HepG2 (cell line): ENCODE data around the gene GDPD4. TPM values are rescaled to one million over a fixed set of nuclear protein-coding genes. Genes with fewer than 3 reads are reported as not detected.

Experiments
- ATAC-seq: fragments of 200-7000 bp; cut with Tn5 transposase; 3 replicates; pipeline ENCODE4 v1.9.1; 2020; ENCODE audit warnings: mild to moderate bottlenecking, moderate library complexity
- BruUV-seq: library from RNA; stranded (reverse); fragments of 400-500 nt; replicated peaks from 2 replicates; lab custom pipeline; 2021; lab: Mats Ljungman, UMichigan
- CTCF ChIA-PET: fragments of 300-600 bp; formaldehyde crosslinking; extraction: SDS; loops from one replicate; lab custom pipeline; 2021; ENCODE audit warnings: low total read pairs, inconsistent platforms, low intra/inter-chr PET ratio; lab: Yijun Ruan, JAX
- POLR2A ChIA-PET: fragments of 350-600 bp; sonication (Branson Sonifier 250); formaldehyde crosslinking; loops from one replicate; lab custom pipeline; 2020; ENCODE audit warnings: antibody characterized with exemption, inconsistent platforms; lab: Yijun Ruan, JAX
- DNase-seq: peaks from one replicate; pipeline ENCODE4 v3.0.0-alpha.2; 2015; ENCODE audit warnings: low spot score
- FAIRE-seq: peaks from 3 replicates; lab custom pipeline; 2011; peaks lifted over from hg19 to GRCh38; lab: Jason Lieb, UNC
- H2AFZ ChIP-seq: one replicate; pipeline ENCODE4 v1.6.1; 2011; ENCODE audit warnings: low read length, inconsistent platforms
- H3K27ac ChIP-seq: fragments of 300-600 bp; 3 replicates; pipeline ENCODE4 v1.8.0; 2011; ENCODE audit warnings: mixed run types, mild to moderate bottlenecking, mixed read lengths, low read length, inconsistent platforms; ENCODE audit not compliant: insufficient read depth; ENCODE audit errors: extremely low read length
- H3K27me3 ChIP-seq, 2 experiments: fragments of 200-600 bp in 1 of 2; 2 replicates in 1 of 2; 3 replicates in 1 of 2; pipeline versions ENCODE4 v1.6.0 to v1.8.0; 2011; ENCODE audit warnings: low read length in 2 of 2, mild to moderate bottlenecking in 2 of 2, moderate library complexity in 2 of 2, inconsistent platforms in 1 of 2; ENCODE audit not compliant: insufficient read depth in 2 of 2, control insufficient read depth in 1 of 2
- H3K36me3 ChIP-seq, 2 experiments: fragments of 200-600 bp in 1 of 2; replicated peaks in 1 of 2; 2 replicates in 1 of 2; 3 replicates in 1 of 2; pipeline versions ENCODE4 v1.5.1 to v1.8.0; 2011; ENCODE audit warnings: low read length in 2 of 2, inconsistent platforms in 1 of 2; ENCODE audit not compliant: insufficient read depth in 2 of 2, control insufficient read depth in 1 of 2
- H3K4me1 ChIP-seq: 2 replicates; pipeline ENCODE4 v1.5.1; 2012; ENCODE audit warnings: low read length, inconsistent platforms; ENCODE audit not compliant: insufficient read depth
- H3K4me2 ChIP-seq: 2 replicates; pipeline ENCODE4 v1.6.0; 2011; ENCODE audit warnings: low read depth, low read length, inconsistent platforms
- H3K4me3 ChIP-seq, 3 experiments: fragments of 200-600 bp in 1 of 3; sonication (generic), shearing (Covaris generic) in 1 of 3; replicated peaks in 1 of 3; 2 replicates each; pipeline ENCODE4 v1.5.1; 2011 to 2016; ENCODE audit warnings: low read length in 3 of 3, inconsistent platforms in 2 of 3, low read depth in 2 of 3, mild to moderate bottlenecking in 2 of 3, control low read depth in 1 of 3, mixed read lengths in 1 of 3; ENCODE audit not compliant: insufficient read depth in 1 of 3
- H3K79me2 ChIP-seq: one replicate; pipeline ENCODE4 v1.6.1; 2011; ENCODE audit warnings: low read length, inconsistent platforms; ENCODE audit not compliant: insufficient read depth
- H3K9ac ChIP-seq: 2 replicates; pipeline ENCODE4 v1.6.0; 2011; ENCODE audit warnings: mild to moderate bottlenecking, low read depth, low read length, inconsistent platforms; ENCODE audit not compliant: insufficient read depth
- H3K9me3 ChIP-seq: 2 replicates; pipeline ENCODE4 v1.5.1; 2012; ENCODE audit warnings: mild to moderate bottlenecking, low read length
- H4K20me1 ChIP-seq: 2 replicates; pipeline ENCODE4 v1.6.0; 2011; ENCODE audit warnings: inconsistent platforms, mild to moderate bottlenecking, low read length, moderate library complexity; ENCODE audit not compliant: insufficient read depth
- ATAD3A ChIP-seq: sonication (generic); formaldehyde crosslinking; IDR thresholded peaks from 2 replicates; pipeline ENCODE4 v1.4.0; 2020; ENCODE audit warnings: missing genetic modification reagents
- BHLHE40 ChIP-seq: IDR thresholded peaks from 2 replicates; pipeline ENCODE4 v1.6.1; 2011; ENCODE audit warnings: low read length, improper control_type of control experiment
- HHEX ChIP-seq: IDR thresholded peaks from 2 replicates; pipeline ENCODE4 v1.6.1; 2016; ENCODE audit warnings: control low read depth
- NFE2L2 ChIP-seq: fragments of 150-350 bp; IDR thresholded peaks from 2 replicates; pipeline ENCODE4 v1.6.1; 2014; ENCODE audit warnings: low read length
- PHF5A ChIP-seq: IDR thresholded peaks from one replicate; pipeline ENCODE4 v1.6.1; 2018; ENCODE audit warnings: low read depth, missing genetic modification reagents; ENCODE audit not compliant: unreplicated experiment
- RFX5 ChIP-seq: IDR thresholded peaks from 2 replicates; pipeline ENCODE4 v1.6.1; 2011; ENCODE audit warnings: low read depth, low read length, improper control_type of control experiment
- THYN1 ChIP-seq: sonication (generic); formaldehyde crosslinking; IDR thresholded peaks from 2 replicates; pipeline ENCODE4 v1.8.1; 2023; ENCODE audit warnings: low read depth, mild to moderate bottlenecking, moderate library complexity, missing genetic modification reagents, borderline replicate concordance
- TMF1 ChIP-seq: sonication (generic); formaldehyde crosslinking; IDR thresholded peaks from 2 replicates; pipeline ENCODE4 v1.8.1; 2022; ENCODE audit warnings: low read depth, missing genetic modification reagents
- ZNF343 ChIP-seq: sonication (generic); formaldehyde crosslinking; IDR thresholded peaks from 2 replicates; pipeline ENCODE4 v1.4.0; 2020; ENCODE audit warnings: mild to moderate bottlenecking, missing genetic modification reagents
- ZNF674 ChIP-seq: sonication (generic); formaldehyde crosslinking; IDR thresholded peaks from 2 replicates; pipeline ENCODE4 v1.5.0; 2020; ENCODE audit warnings: low read depth, mild to moderate bottlenecking, missing genetic modification reagents
- ZNF772 ChIP-seq: sonication (generic); formaldehyde crosslinking; IDR thresholded peaks from 2 replicates; pipeline ENCODE4 v1.5.0; 2020; ENCODE audit warnings: mild to moderate bottlenecking, missing genetic modification reagents
- WGBS: methylation state at CpG from one replicate; pipeline ENCODE4 v1.1.6; 2017; ENCODE audit warnings: low lambda C conversion rate; 5-methylcytosine and 5-hydroxymethylcytosine counted together
- in situ Hi-C: cut with HindIII; loops from 2 replicates; pipeline ENCODE4 v1.10.0; 2017; ENCODE audit warnings: low pct_unique_long_range_greater_than_20kb; ENCODE audit not compliant: extremely low pct_ligation_motif_present
- intact Hi-C: fragments of 100-400 bp; cut with micrococcal nuclease; formaldehyde crosslinking; loops from one replicate; pipeline ENCODE4 v1.10.0; 2022; ENCODE audit not compliant: unreplicated experiment
- polyA plus RNA-seq, 8 experiments: library from polyadenylated mRNA; depleted of rRNA in 3 of 8; stranded (reverse) in 7 of 8; unstranded in 1 of 8; fragments of >200 nt; fragmentation: Illumina TruSeq in 4 of 8; extraction: Trizol in 4 of 8; gene quantifications; 2 replicates each; pipeline versions ENCODE4 v1.2.1 to v1.2.3, GENCODE V29; 2011 to 2016; ENCODE audit warnings: low read depth in 4 of 8, missing spikeins in 1 of 8, mixed read lengths in 1 of 8; ENCODE audit not compliant: insufficient read depth in 1 of 8
- total RNA-seq, 5 experiments: library from RNA; depleted of rRNA; stranded (reverse); fragments of >200 nt; fragmentation: Illumina TruSeq; extraction: Trizol; gene quantifications; 2 replicates each; pipeline ENCODE4 v1.2.3, GENCODE V29; 2016; ENCODE audit warnings: low read depth in 1 of 5
- TF ChIP-seq, protein P1 (sequence below): IDR thresholded peaks from 2 replicates; pipeline ENCODE4 v1.6.1; 2016; ENCODE audit warnings: mild to moderate bottlenecking, missing biosample characterization, missing genetic modification reagents
- TF ChIP-seq, protein P2 (sequence below): sonication (generic); IDR thresholded peaks from 2 replicates; pipeline ENCODE4 v1.6.1; 2016; ENCODE audit warnings: low read depth, borderline replicate concordance
- TF ChIP-seq, protein P3 (sequence below): IDR thresholded peaks from 2 replicates; pipeline ENCODE4 v1.6.1; 2012; ENCODE audit warnings: low read length, improper control_type of control experiment
- TF ChIP-seq, protein P4 (sequence below): sonication (generic); formaldehyde crosslinking; IDR thresholded peaks from 2 replicates; pipeline ENCODE4 v1.5.0; 2020; ENCODE audit warnings: mild to moderate bottlenecking, missing genetic modification reagents

GDPD4 gene
- total and polyA plus RNA-seq, 2 of the 13 experiments (the other 11 are each of a cell fraction or from before 2014, with no cell fraction given): not detected

DNA sequence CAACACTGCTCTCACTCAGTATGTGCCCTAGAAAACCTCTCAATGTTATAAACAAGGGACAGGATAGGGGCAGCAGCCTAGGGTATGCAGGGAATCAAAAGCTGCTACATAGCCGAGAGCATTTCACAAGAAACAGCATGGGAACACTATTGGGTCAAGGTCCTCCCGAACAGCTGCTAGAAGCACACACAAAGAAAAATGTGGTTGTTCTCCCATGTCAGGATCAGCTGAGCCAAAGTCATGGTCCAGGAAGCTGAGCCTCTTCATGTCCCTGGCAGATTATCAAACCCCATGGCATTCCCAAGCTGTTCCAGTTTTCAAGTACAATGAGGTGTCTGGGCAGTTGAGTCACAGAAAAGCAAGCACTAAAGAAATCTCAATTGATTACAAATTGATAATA lies 21.0 kb upstream of the GDPD4 start:
- 54% methylated on average over 2 of the region's 2 CpGs for WGBS
- no peak for FAIRE-seq
- CTCF ChIA-PET: no interaction called here
- POLR2A ChIA-PET: no interaction called here
- H3K4me3 ChIP-seq: no peak overlapping the region
- no peaks in the 10 kb centered on the region for H4K20me1 ChIP-seq
- no peaks in the 10 kb centered on the region for H3K79me2 ChIP-seq
- no peak overlapping the region for H2AFZ ChIP-seq
- H3K9me3 ChIP-seq: no peaks in the 10 kb centered on the region
- H3K4me1 ChIP-seq: no peaks in the 10 kb centered on the region
- no peak overlapping the region for H3K4me2 ChIP-seq
- no peak for ATAC-seq
- H3K27ac ChIP-seq: no peak overlapping the region
- intact Hi-C loops (no loop called here), in situ Hi-C loops (no loop called here)
- DNase-seq: no peak
- TF ChIP-seq, protein P1, sequence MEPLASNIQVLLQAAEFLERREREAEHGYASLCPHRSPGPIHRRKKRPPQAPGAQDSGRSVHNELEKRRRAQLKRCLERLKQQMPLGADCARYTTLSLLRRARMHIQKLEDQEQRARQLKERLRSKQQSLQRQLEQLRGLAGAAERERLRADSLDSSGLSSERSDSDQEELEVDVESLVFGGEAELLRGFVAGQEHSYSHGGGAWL: no peak
- TF ChIP-seq ATAD3A (no peak), ZNF343 (CRISPR knock-in tag) (no peak), ZNF674 (no peak)
- TF ChIP-seq, protein P2, sequence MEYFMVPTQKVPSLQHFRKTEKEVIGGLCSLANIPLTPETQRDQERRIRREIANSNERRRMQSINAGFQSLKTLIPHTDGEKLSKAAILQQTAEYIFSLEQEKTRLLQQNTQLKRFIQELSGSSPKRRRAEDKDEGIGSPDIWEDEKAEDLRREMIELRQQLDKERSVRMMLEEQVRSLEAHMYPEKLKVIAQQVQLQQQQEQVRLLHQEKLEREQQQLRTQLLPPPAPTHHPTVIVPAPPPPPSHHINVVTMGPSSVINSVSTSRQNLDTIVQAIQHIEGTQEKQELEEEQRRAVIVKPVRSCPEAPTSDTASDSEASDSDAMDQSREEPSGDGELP: peak; percentile 53; the same call in 1 of the 2 replicates
- TF ChIP-seq, all 625 proteins: peak for 1
- H3K27me3 ChIP-seq: no peaks in the 10 kb centered on the region
- no peaks in the 10 kb centered on the region for H3K36me3 ChIP-seq
- no peak overlapping the region for H3K9ac ChIP-seq
- BruUV-seq: no TSS peak

DNA sequence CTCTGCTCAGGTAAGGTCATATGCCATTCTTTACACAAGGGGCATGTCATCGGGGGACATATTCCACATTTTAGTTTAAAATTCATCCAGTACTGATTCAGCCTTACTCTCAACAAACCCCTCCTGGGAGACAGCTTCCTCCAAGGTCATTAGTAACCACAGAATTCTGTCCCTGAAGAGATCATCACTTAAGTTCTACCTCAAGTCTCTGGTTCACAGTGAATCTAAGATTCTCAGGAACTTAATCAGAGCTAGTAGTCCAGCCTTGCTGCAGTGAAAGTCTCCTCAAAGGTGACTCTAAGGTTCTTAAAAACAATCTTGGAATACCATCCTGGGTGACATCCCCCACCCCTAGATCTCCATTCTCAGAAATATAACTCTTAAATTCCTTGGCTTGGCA lies 18.9 kb upstream of the GDPD4 start:
- CTCF ChIA-PET: no interaction called here
- TF ChIP-seq PHF5A (CRISPR knock-in tag) (no peak), RFX5 (no peak), BHLHE40 (no peak), HHEX (CRISPR knock-in tag) (no peak), TMF1 (CRISPR knock-in tag) (no peak), ZNF772 (CRISPR knock-in tag) (no peak), THYN1 (CRISPR knock-in tag) (no peak), NFE2L2 (no peak)
- TF ChIP-seq, protein P3, sequence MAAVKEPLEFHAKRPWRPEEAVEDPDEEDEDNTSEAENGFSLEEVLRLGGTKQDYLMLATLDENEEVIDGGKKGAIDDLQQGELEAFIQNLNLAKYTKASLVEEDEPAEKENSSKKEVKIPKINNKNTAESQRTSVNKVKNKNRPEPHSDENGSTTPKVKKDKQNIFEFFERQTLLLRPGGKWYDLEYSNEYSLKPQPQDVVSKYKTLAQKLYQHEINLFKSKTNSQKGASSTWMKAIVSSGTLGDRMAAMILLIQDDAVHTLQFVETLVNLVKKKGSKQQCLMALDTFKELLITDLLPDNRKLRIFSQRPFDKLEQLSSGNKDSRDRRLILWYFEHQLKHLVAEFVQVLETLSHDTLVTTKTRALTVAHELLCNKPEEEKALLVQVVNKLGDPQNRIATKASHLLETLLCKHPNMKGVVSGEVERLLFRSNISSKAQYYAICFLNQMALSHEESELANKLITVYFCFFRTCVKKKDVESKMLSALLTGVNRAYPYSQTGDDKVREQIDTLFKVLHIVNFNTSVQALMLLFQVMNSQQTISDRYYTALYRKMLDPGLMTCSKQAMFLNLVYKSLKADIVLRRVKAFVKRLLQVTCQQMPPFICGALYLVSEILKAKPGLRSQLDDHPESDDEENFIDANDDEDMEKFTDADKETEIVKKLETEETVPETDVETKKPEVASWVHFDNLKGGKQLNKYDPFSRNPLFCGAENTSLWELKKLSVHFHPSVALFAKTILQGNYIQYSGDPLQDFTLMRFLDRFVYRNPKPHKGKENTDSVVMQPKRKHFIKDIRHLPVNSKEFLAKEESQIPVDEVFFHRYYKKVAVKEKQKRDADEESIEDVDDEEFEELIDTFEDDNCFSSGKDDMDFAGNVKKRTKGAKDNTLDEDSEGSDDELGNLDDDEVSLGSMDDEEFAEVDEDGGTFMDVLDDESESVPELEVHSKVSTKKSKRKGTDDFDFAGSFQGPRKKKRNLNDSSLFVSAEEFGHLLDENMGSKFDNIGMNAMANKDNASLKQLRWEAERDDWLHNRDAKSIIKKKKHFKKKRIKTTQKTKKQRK: no peak
- TF ChIP-seq, protein P4, sequence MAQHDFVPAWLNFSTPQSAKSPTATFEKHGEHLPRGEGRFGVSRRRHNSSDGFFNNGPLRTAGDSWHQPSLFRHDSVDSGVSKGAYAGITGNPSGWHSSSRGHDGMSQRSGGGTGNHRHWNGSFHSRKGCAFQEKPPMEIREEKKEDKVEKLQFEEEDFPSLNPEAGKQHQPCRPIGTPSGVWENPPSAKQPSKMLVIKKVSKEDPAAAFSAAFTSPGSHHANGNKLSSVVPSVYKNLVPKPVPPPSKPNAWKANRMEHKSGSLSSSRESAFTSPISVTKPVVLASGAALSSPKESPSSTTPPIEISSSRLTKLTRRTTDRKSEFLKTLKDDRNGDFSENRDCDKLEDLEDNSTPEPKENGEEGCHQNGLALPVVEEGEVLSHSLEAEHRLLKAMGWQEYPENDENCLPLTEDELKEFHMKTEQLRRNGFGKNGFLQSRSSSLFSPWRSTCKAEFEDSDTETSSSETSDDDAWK (CRISPR knock-in tag): no peak

More for the DNA sequence above, 18.9 kb upstream of the GDPD4 start:
- FAIRE-seq: no peak
- BruUV-seq: no TSS peak
- Histone ChIP-seq H3K9ac (no peak overlapping the region), H3K4me2 (no peak overlapping the region), H3K36me3 (no peaks in the 10 kb centered on the region), H4K20me1 (no peaks in the 10 kb centered on the region), H3K79me2 (no peaks in the 10 kb centered on the region), H3K27ac (no peak overlapping the region), H3K4me3 (no peak overlapping the region), H2AFZ (no peak overlapping the region), H3K9me3 (no peaks in the 10 kb centered on the region), H3K4me1 (peaks cover 8% of the 10 kb centered on the region; the same call in 1 of the 2 replicates), H3K27me3 (no peaks in the 10 kb centered on the region)
- intact Hi-C loops: no loop called here
- DNase-seq: no peak
- in situ Hi-C loops: no loop called here
- POLR2A ChIA-PET: no interaction called here
- no peak for ATAC-seq
- WGBS: 40% methylated on average over 1 of the region's 1 CpG
